Raji (cell line): ENCODE measurements around the gene LAMB4.

Experiments
- POLR2A ChIP-seq: IDR thresholded peaks from 2 replicates; pipeline ENCODE4 v1.6.1; 2011; ENCODE audit warnings: low read depth, low read length, control low read depth; ENCODE audit not compliant: insufficient read depth

The LAMB4 gene

DNA sequence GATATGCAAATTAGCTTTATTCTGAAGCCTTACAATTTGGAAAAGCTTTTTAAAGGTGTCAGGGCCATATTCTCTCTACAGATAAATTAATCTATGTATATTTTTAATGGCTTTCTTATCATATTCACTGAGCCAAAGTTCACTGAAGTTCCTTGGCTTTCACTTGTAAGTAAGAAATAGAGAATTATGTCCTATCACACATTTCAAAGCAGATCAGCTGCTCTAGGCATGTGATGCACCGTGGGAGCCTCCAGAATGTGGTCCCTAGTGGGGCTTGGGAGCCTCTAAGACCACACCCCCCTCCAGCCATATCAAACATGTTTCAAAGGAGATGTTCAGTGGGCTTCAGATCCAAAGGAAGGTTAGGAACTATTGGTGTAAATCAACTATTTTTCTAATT is 51.5 kb downstream of the LAMB4 start:
- no peak for TF ChIP-seq POLR2A

DNA sequence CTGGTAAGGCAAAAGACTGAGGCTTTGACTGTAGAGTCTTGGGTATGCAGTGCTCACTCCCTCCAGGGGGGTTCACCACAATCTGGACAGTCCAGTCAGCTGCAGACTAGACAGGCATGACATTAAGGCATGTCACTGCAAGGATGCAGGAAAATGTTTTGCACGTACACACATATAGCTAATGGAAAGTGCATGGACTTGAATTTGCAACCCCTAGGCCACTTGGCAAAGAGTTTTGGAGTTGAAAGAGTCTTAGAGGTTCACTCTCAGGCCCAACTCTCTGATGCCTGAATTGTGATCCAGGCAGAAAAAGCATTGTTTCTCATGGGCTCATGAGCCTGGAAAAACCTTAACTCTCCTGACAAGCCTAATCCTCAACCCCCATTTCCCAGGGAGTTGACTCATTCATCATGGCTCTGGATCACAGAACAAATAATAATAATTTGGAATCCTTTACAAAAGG is 51.9 kb downstream of the LAMB4 start:
- TF ChIP-seq POLR2A: no peak

DNA sequence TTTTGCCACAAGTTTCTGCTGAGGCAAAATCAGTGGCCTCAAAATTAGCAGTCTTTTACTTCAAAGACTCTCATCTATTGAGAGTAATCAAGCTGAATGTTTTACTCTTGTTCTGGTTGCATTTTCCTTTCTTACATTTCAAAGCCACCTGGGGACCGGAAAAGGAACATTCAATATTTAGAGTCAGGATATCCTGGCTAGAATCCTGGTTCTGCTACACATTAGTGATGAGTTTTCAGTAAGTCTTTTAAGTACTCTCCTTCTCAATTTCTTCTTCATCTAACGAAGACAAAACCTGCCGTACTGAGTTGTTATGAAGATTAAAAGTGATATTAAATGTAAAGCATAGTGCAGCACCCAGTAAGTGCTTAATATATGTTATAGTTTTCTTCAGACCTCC is 52.5 kb downstream of the LAMB4 start:
- TF ChIP-seq POLR2A: no peak

- no peak for TF ChIP-seq POLR2A
Observed at GRCh38 chr7:108076156-108076555, 54.0 kb downstream of the LAMB4 start.

DNA sequence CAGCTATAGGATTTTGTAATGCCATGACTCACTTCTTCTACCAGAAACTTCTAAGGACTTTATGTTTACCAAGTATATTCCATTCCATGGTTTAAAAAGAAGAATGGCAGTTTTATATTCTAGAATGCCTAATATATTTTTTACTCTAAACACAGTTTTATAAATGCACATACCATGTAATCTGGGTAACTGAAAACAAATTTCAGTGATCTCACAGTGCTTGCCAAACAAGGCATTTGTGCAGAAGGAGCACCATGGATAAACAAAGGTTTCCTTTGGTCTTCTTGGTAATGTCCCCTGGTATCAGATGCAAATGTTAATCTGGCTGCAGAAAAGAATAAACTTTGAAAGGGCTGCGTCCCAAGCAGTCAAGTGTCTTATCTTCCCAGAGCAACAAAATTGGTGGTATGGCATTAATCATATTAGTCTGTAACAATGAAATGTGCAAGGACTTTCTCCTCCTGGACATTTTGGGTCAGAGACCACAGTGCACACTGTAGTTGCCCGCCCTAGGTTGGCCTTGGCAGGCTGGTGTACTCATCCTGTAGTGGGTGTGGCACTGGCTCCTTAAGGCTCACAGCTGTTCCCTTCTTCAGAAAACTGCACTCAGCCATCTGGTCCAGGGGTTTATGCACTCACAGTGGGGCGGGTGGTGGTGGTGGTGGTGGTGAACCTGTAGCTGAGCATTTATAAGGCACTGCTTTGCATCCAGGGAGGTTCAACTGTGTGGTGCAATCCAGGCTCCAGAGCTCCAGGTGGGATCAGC is 56.7 kb downstream of the LAMB4 start:
- TF ChIP-seq POLR2A: no peak

- no peak for TF ChIP-seq POLR2A
Observed at GRCh38 chr7:108072739-108073138, 57.4 kb downstream of the LAMB4 start.

- TF ChIP-seq POLR2A: no peak
Observed at GRCh38 chr7:108072116-108072515, 58.0 kb downstream of the LAMB4 start.

GRCh38 chr7:108071551-108071950 is 58.6 kb downstream of the LAMB4 start:
- no peak for TF ChIP-seq POLR2A

- no peak for TF ChIP-seq POLR2A
Observed at GRCh38 chr7:108069646-108070045, 60.5 kb downstream of the LAMB4 start.

DNA sequence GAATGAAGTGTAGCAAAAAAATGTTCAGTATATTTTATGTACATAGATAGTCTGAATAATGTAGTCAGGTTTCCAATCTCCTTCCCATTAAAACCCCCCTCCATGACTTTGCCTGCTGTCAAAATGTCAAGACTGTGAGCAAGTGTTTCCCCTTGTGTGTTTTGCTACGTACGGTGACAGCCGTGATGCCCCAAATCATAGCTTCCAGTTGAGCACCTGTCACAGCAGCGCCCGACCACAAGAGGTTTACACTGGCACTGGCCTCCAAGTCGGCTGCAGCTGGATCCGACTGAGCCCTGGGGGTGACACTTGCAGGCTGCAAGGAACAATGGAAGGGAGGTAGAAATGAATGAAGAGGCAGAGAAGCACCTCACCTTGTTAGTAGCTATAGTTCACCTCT is 62.3 kb downstream of the LAMB4 start:
- no peak for TF ChIP-seq POLR2A

DNA sequence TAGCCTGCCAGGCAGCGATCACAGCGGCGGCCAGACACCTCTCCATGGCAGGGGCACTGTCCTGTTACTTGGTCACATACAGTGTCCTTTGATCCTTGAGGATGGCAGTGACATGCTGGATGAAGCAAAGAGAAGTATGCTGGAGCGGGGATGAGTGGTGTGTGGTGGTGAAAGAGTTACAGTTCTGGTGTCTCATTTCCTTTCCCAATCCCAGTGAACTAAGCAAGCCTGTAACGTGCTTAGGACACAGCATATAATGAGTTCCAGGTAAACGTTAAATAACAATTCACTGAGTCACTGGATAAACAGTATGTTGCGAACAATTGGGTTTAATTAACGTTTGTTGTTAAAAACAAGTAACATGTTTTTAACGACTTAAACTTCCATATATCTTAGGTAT is 63.7 kb downstream of the LAMB4 start:
- TF ChIP-seq POLR2A: no peak

DNA sequence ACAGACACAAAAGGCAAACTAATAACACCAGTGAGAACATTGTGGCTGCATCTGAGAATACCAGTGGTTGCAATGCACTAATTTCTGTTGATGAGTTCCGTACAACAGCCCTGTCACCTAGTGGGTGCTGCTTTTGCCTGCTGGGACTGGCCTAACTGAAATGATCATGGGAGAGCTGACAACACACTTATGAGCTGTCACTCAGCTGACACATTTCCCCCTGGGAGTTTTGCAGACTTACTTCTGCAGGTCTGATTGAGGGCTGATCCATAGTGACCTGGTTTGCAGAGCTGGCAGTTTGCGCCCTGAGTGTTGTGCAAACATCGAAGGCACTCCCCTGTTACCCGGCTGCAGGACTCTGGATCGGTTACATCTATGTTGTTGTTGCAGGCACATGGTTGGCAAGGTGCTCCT is 66.6 kb downstream of the LAMB4 start:
- no peak for TF ChIP-seq POLR2A

- TF ChIP-seq POLR2A: no peak
Observed at GRCh38 chr7:108062250-108063014, 67.7 kb downstream of the LAMB4 start.

- TF ChIP-seq POLR2A: no peak
Observed at GRCh38 chr7:108059526-108059925, 70.6 kb downstream of the LAMB4 start.

DNA sequence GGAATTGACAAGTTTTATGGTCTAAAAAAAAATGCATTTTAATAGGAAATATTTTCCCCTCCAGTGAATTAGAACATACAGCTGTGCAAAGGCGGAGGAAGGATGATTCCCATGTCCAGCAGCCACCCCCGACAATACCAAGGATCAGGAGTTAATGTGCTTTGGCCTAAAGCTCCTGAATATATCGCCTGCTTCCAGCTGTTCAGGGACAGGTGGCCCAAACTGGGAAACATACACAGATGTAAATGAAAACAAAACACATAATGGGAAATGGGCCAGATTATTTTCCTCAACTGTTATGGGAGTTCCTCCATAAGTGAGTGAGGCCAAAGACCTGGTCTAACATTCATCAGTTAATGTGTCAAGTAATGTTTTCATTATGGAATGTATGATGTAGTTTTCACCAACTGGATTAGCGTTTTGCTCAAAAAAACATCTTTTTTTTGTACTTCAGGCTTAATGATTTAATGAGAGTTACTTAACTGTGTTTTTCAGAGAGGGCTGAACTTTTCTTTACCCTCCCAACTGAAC is 72.1 kb downstream of the LAMB4 start:
- TF ChIP-seq POLR2A: no peak

DNA sequence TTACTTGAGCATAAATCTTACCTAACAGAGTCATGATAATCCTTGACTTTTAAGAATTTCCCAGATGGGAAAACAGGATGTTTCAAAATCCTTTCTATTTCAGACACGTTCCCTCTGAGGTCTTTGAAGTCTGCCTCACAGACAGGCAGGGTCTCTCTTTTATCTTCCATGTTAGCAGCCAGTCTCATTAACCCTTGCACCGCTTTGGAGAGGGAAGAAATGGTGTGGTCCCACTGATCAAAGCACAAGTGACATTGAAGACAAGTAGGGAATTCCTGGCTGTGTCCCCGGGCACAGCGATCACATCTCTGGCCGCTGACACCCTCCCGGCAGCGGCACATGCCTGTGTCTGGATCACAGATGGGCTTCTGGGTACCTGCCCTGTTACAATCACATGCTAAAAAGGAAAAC is 74.5 kb downstream of the LAMB4 start:
- no peak for TF ChIP-seq POLR2A
